Transverse colon (tissue), 4 donors: ENCODE data around the gene TPRX2.

Experiments used
- EP300 ChIP-seq: sonication (generic); formaldehyde crosslinking; IDR thresholded peaks from one replicate; pipeline ENCODE4 v1.6.1; 2017; ENCODE audit warnings: antibody characterized with exemption, low read depth
- POLR2AphosphoS5 ChIP-seq, 3 donors: sonication (generic); formaldehyde crosslinking; IDR thresholded peaks; one replicate each; pipeline ENCODE4 v1.6.1; 2016; ENCODE audit warnings: antibody characterized with exemption in 3 of 3
- TF ChIP-seq, protein P1 (sequence below), 5 experiments: fragments of 200-600 bp in 3 of 5; fragments of 450-650 bp in 2 of 5; sonication (generic) in 3 of 5; IDR thresholded peaks; 1 replicate in 2 of 5; 2 replicates in 3 of 5; pipeline ENCODE4 v1.5.1; 2016 to 2017; ENCODE audit warnings: antibody characterized with exemption in 5 of 5, inconsistent platforms in 3 of 5, mild to moderate bottlenecking in 2 of 5, moderate library complexity in 1 of 5

DNA sequence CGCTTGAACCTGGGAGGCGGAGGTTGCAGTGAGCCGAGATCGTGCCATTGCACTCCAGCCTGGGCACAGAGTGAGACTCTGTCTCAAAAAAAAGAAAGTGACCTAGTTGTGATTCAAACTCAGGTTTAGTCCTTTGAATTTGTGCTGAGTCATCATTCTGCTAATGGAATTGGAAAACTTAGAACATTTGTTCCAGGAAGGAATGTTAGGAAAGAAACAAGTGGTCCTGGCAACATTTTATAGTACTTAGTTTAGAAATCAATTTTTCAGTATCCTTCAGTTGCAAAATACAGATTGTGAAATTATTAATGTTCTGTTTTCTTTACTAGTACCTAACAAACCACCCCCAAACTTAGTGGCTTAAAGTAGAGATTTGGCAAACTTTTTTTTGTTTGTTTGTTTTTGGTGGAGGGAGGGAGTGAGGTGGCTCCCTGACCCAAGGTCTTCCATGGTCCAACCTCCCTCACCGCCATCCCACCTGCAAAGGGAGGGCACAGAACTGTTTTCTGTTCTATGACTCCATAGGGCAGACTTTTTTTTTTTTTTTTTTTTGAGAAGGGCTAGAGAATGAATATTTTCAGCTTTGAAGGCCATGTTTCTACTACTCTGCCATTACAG is 36.2 kb downstream of the TPRX2 start:
- TF ChIP-seq, protein P1, sequence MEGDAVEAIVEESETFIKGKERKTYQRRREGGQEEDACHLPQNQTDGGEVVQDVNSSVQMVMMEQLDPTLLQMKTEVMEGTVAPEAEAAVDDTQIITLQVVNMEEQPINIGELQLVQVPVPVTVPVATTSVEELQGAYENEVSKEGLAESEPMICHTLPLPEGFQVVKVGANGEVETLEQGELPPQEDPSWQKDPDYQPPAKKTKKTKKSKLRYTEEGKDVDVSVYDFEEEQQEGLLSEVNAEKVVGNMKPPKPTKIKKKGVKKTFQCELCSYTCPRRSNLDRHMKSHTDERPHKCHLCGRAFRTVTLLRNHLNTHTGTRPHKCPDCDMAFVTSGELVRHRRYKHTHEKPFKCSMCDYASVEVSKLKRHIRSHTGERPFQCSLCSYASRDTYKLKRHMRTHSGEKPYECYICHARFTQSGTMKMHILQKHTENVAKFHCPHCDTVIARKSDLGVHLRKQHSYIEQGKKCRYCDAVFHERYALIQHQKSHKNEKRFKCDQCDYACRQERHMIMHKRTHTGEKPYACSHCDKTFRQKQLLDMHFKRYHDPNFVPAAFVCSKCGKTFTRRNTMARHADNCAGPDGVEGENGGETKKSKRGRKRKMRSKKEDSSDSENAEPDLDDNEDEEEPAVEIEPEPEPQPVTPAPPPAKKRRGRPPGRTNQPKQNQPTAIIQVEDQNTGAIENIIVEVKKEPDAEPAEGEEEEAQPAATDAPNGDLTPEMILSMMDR (IDR thresholded peaks at IDR 0.05) = no peak
- TF ChIP-seq EP300 = no peak
- TF ChIP-seq POLR2AphosphoS5 (IDR thresholded peaks at IDR 0.05) = no peak
